IPS-11a (cell line): ENCODE measurements around the gene FBXL2.
"Not testable (repeated sequence)": the region's sequence is repeated elsewhere in the genome, so short reads cannot be mapped to it uniquely, and the experiment has no call there.

Experiments used
- H3K4me3 ChIP-seq: one replicate; pipeline ENCODE4 v1.5.1; 2013; ENCODE audit warnings: low read depth, low read length, control low read depth

The FBXL2 gene

DNA sequence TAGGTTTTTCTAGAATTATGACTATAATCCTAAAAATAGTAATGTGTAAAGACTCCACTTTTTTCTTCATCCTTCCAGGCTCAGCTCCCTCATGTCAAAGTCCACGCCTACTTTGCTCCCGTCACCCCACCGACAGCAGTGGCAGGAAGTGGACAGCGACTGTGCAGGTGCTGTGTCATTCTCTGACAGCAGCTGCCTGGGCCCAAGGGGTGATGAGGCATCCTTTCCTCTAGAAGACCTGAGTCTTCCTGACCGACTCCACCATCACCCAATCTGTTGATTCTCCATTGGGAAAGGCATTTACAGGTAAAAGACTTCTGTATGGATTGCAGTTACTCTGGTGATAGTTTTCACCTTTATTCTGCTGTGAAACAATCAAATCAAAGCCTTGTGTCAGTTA, 108.2 kb downstream of the FBXL2 start:
- H3K4me3 ChIP-seq: no peak overlapping the region

DNA sequence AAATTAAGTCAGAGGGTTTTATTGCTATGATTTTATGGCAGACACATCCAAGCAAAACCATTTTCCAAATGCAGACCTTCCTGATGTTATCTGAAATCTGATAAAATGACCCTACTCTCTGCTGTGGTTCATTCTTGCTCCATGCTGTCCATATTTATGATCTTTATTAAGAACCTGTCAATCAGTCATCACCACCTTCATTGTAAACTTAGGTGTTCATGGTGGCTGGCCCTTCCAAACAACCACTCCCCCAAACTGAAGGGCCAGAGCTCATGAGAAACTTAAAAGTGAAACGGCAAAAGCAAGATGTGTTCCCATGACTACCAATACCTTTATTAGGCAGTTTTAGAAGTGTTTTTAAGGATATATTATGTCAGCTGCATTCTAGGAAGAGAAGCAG, 109.4 kb downstream of the FBXL2 start:
- no peak overlapping the region for H3K4me3 ChIP-seq

DNA sequence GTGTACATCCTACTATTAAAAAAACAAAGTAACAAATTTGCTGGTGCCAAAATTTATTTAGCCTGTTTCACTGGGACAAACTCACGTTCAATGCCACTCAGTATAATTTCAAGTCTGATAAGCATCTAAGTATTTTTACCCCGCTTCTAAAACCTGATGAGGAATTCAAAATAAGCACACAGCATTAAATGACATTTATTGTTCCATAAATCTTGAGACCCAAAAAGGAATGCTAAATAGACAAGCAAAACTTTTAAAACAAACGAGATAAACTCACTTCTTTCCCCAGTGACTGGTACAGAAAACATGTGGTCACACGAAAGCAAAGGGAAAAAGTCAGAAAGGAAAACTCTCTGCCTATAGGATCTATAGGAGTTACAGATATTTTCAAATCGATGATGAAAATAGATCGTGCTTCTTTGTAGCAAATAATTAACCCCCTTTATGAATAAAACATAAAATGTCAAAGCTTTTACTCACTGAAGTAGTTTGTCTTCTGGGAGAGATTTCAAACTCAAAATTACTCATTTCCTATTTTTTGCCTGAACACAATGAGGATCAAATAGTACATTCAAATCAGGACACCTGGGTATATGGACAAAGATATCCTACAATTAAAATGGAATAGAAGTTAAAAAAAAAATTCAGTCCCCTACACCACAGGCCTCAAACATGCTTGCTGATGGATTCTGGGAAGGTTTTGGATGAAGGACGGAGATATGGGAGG, 111.3 kb downstream of the FBXL2 start:
- no peak overlapping the region for H3K4me3 ChIP-seq

DNA sequence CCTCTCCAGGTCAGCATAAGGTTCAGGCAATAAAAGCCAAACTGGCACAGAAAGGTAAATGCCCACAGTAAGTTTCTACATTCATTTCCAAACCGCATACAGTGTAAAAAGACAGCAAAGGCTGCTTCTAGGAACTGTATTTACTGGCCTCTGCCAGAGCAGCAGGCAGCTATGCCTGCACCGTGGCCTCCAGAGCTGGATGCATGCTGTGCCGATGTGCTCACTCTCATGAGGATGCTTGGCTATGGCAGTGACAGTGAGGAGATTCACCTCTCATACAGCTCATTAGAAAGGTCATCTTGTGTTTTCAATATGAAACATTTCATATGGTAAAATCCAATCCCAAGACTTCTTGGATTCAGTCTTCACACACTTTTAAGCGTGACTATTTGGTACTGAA, 112.7 kb downstream of the FBXL2 start:
- H3K4me3 ChIP-seq: no peak overlapping the region

DNA sequence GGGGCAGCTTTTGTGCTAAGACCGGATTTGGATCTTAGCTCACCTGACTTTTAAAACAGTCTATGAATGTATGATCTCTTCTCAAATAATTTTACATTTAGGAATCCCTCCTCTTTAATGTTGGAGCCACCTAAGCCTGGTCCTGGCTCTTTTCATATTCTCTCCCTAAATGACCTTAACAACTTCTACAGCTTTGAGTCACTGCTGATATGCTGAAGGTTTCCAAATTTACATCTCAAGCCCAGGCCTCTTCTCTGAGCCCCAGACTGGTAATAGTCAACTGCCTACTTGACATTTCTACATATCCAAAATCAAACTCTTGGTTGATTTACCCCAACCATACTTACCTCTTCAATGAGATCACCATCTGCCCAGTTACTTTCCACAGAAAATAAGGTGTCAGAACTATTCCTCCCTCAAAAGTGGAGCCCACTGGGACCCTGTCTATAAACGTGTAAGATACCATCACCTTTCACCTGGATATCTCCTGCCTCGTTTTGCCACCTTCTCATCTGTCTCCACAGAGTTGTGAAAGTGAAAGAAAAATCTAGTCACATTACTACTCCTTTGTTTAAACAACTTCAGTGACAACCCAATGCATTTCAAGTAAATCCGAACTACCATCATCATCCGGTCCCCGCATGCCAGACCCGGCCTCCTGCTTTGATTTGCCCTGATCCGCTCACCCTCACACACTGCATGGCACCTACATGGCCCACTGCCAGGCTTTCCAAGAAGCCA, 114.2 kb downstream of the FBXL2 start:
- H3K4me3 ChIP-seq: no peak overlapping the region

DNA sequence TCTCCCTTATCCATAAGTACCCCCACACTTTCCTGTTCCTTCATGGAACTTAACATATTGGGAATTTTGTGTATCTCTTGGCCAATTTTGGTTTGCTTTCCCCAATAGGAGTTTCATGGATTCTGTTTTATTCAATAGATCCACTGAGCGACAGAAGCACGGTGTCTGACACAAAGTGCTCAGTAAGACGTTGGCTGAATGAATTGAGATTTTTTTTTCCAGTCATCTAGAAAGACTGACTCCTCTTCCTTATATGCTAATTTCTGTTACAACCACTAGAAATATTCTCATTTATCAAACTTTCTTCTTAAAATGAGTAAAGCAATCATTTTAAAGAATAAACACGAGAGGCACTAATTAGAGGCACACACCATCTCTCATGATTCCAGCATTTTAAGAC, 114.9 kb downstream of the FBXL2 start:
- H3K4me3 ChIP-seq: no peak overlapping the region

DNA sequence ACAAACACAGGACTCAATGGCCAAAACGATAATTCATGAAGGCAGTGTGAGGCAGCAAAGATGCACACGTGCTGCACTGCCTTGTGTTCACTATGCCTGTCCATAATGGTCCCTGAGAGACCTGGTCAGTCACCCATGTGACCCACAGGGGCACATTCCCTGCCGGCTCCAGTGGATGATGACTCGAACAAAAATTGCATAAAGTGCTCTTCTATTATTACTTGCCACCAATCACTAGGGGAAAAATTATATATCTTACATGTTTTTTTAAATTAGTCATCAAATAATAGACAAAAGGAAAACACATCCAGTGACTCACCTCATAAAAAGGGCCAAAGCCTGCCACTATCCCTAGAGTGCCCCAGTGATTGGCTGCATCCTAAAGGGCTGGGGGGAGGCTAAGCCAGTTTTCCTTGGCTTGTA, 115.5 kb downstream of the FBXL2 start:
- H3K4me3 ChIP-seq: no peak overlapping the region

DNA sequence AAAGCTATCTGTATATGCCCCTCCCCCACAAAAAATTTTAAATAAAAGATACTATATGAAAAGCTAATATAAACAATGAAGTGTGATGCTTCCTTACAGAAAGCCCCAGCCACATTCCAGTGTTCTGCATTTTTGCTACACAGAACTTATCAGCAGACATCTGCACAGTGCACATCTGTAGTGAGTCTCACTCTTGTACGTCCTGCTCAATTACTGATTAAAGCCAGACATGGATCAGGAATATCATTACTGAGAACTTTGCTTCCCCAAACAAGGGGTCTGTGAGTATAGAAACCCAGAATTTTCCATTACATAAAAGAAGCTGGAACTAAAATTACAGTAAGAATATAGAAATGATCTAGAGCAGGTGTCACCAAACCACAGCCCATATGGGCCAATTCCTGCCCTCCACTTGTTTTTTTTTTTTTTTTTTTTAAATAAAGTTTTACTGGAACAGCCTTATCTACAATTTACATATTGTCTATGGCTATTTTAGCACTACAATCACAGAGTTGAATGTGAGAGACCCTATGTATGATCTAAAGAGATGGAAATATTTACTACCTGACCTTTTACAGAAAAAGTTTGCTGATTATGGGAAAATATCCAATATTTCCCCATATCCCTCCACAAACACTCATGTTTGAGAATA, 117.3 kb downstream of the FBXL2 start:
- H3K4me3 ChIP-seq: no peak overlapping the region

DNA sequence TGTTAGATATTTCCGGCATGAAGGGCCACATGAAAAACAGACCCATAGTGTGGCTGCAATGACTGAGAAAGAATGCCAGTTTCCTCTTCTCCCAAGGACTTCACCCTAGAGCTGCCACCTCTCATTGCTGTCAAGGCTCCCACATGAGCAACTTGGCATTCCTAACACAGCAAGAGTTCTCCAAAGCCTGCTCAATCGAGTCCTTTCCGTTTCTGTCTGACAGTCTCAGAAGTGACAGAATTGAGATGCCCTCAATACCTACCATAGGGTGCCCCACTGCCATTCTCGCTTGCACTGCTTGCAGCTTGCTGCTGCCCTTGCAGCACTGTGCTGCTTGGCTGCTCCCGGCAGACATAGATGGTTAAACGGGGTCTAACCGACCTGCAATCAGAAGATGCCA, 118.7 kb downstream of the FBXL2 start:
- H3K4me3 ChIP-seq: no peak overlapping the region

DNA sequence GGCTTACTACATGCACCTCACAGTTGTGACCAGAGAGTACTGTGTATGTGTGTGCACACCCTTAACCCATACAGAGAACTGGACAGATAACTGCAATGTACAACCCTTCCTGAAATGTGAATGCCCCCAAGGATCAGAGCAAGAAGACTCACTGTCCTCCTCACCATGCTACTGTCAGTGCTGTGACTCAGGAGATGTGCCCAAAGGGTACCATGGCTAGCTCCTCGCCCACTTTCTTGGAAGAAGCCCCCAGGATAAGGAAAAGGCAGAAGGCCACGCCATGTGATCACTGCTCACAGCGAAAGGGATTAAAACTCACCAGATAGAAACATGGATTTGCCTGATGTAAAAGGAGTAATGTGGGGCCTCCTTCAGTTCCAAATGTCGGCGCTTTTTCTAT, 121.2 kb downstream of the FBXL2 start:
- H3K4me3 ChIP-seq: no peak overlapping the region

DNA sequence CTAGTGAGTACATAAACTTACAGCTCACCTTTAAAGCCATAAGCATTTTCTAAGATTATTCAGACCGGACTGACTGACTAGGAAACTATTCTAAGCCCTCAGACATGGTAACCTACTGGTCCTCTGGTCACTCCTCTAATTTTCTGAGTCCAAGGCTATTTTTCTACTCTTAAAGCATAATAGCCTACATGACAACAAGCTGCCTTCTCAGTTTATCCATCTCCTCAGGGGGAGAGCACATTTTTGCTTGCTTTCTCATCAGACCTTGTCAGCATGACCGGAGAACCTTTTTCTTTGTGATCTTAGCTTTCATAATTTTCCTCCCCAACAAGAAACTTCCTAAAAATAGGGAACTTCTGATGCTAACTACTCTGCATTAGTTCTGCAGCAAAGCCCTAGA, 124.5 kb downstream of the FBXL2 start:
- no peak overlapping the region for H3K4me3 ChIP-seq

DNA sequence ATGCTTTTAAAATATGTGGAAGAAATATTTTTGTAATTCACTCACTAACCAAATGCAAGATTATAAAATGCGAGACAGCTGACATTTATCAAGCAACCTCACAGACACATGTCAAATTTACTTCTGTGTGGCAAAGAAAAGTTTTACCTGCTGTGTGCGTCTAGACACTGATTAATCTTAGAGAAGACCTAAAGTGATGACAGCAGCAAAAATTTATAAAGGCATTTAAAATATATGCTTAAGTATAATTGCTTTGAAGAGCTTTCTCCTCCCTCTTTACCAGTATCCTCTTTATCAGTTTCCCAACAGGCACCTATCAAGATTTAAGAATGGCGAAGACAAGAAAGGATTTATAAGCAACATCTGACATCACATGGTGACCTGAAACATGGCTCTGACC, 125.7 kb downstream of the FBXL2 start:
- no peak overlapping the region for H3K4me3 ChIP-seq

DNA sequence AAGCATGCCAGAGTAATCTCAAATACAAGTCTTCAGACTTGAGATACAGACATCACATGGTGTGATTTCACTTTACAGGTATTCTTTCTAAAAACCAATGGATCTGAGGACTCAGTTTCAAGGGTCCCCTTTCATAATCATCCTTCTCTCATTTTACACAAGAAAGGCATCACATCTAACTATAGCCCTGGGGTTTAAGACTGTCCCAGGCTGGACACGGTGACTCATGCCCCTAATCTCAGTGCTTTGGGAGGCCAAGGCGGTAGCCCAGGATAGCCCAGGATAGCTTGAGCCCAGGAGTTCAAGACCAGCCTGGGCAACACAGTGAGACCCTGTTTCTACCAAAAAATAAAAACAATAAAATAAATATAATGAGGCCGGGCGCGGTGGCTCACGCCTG, 126.5 kb downstream of the FBXL2 start:
- H3K4me3 ChIP-seq: no peak overlapping the region

DNA sequence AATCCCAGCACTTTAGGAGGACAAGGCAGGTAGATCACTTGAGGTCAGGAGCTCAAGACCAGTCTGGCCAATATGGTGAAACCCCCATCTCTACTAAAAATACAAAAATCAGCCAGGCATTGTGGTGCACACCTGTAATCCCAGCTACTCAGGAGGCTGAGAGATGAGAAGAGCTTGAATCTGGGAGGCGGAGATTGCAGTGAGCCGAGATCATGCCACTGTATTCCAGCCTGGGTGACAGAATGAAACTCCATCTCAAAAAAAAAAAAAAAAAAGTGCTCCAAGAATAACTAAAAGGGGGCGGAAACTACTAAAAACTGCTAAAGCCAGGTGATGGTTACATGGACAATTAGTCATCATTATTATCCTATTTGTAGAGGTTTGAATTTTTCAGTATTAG, 133.6 kb downstream of the FBXL2 start:
- not testable (repeated sequence) for H3K4me3 ChIP-seq

DNA sequence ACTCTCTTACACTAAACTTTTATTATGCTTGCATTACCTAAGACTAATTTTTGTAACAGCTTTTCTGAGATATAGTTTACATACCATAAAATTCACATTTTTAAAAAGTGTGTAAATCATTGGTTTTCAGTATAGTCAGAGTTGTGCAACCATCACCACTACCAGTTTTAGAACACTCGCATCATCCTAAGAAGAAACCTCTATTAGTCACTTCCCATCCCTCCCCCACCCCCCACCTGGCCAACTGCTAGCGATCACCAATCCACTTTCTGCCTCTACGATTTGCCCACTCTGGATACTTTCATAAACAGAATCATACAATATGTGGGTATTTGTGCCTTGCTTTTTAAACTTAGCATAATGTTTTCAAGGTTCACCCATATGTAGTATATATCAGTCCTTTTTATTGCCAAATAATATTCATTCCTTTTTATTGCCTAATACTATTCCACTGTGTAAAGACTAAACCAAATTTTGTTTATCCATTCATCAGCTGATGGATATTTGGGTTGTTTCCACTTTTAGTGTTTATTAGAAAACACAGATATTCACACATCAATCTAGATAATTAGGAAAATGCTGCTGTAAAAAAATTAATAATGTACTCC, 139.9 kb downstream of the FBXL2 start:
- no peak overlapping the region for H3K4me3 ChIP-seq

DNA sequence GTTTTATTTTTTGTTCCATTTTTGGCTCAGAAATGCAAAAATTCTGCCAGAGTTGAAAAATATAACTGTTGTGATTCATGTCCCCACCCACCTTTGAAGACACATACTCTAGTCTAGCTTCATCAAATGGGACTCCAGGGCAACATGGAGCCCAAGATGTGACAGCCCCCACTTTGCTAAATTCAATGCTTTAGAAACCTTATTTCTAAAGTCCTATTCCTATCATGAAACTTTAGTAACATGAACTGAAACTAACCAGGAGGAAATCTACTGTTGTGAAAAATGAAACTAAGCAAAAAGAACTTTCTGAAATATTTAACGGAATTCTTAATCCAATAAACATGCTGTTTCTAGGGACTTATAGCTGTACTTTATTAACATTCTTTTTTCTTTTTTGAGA, 142.7 kb downstream of the FBXL2 start:
- H3K4me3 ChIP-seq: no peak overlapping the region

DNA sequence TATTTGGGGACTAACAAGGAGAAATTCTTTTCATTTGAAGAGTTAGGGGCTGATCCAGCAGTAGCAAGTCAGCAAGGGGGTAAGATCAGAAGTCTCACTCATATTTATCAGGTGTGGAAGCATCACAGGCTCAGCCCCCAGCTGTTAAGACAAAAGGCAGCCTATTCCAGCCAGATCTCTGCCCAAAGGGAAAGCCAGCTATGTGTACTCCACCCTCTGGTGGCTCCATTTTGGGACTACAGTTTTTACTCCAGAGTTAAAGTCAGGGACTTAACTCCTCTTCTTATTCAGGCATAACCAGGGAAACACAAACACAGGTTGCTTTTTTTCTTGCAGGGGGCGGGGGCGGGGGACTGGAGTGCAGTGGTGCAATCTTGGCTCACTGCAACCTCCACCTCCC, 143.7 kb downstream of the FBXL2 start:
- no peak overlapping the region for H3K4me3 ChIP-seq

DNA sequence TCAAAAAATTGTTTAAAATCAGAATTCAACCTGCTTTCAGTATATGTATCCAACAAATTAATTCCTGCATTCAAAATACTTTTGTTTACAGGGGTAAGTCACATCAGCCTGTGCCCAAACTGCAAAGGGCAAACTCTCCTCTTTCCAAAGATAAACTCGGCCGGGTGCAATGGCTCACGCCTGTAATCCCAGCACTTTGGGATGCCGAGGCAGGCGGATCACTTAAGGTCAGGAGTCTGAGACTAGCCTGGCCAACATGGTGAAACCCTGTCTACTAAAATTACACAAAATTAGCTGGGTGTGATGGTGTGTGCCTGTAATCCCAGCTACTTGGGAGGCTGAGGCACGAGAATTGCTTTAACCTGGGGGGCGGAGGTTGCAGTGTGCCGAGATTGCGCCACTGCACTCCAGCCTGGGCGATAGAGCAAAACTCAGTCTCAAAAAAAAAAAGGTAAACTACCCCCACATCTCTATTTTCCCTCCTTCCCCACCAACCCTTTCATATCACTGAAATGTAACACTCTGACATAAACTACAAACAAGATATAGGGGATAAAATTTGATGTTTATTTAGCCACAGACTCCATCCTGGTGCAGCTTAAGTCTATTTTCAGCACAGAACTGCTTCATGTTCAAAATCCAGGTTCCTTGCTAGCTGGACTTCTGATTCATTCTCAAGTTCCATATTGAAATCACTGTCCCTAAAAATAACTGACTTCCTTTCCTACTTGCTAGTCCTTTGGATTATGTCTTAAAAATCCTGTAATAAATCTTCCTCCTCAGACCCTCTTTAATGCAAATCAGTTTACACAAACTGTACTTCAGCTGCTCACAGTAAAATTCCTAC, 147.6 kb downstream of the FBXL2 start:
- no peak overlapping the region for H3K4me3 ChIP-seq

DNA sequence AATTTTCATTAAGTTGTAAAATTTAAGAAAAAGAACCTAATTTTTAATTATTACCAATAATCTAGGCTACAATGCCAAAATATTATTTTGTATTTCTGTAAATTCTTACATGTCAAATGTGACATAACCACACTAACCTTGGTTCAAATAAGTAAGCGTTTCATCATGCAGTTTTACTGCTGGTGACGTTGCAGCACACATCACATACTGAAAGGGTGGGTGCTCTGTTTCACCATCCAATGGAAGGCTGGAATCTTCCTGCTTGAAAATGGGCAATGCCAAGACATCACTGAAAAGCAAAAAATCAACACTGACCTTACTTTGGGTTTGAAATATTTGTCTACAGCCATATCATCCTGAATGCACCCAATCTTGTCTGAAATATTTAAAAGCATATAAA, 148.2 kb downstream of the FBXL2 start:
- H3K4me3 ChIP-seq: no peak overlapping the region

DNA sequence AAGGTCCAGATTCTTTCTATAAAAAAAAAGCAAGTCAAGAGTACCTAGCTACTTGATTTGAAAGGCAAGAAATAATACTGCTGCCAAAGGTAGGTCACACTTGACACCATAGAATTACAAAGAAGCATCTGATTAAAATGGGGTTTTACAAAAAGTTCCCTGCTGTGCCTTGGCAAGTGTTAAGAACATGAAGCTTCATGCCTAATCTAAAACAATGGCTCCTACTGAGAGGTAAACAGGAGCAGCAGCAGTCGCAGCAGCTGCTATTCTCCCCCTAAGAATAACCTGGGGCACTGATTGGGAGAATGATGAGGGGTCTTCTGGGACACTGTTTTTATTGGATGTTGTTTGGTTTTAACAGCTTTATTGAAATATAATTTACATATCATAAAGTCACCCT, 148.8 kb downstream of the FBXL2 start:
- H3K4me3 ChIP-seq: no peak overlapping the region
